GM18520 (cell line): ENCODE results near the gene CLIP3.
"Not testable (repeated sequence)": the region's sequence is repeated elsewhere in the genome, so short reads cannot be mapped to it uniquely, and the experiment has no call there.

Experiments used
- ATAC-seq: cut with Tn5 transposase; IDR thresholded peaks from one replicate; pipeline ENCODE4 v1.9.1; 2021; ENCODE audit not compliant: unreplicated experiment

Gene CLIP3, protein sequence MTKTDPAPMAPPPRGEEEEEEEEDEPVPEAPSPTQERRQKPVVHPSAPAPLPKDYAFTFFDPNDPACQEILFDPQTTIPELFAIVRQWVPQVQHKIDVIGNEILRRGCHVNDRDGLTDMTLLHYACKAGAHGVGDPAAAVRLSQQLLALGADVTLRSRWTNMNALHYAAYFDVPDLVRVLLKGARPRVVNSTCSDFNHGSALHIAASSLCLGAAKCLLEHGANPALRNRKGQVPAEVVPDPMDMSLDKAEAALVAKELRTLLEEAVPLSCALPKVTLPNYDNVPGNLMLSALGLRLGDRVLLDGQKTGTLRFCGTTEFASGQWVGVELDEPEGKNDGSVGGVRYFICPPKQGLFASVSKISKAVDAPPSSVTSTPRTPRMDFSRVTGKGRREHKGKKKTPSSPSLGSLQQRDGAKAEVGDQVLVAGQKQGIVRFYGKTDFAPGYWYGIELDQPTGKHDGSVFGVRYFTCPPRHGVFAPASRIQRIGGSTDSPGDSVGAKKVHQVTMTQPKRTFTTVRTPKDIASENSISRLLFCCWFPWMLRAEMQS

DNA sequence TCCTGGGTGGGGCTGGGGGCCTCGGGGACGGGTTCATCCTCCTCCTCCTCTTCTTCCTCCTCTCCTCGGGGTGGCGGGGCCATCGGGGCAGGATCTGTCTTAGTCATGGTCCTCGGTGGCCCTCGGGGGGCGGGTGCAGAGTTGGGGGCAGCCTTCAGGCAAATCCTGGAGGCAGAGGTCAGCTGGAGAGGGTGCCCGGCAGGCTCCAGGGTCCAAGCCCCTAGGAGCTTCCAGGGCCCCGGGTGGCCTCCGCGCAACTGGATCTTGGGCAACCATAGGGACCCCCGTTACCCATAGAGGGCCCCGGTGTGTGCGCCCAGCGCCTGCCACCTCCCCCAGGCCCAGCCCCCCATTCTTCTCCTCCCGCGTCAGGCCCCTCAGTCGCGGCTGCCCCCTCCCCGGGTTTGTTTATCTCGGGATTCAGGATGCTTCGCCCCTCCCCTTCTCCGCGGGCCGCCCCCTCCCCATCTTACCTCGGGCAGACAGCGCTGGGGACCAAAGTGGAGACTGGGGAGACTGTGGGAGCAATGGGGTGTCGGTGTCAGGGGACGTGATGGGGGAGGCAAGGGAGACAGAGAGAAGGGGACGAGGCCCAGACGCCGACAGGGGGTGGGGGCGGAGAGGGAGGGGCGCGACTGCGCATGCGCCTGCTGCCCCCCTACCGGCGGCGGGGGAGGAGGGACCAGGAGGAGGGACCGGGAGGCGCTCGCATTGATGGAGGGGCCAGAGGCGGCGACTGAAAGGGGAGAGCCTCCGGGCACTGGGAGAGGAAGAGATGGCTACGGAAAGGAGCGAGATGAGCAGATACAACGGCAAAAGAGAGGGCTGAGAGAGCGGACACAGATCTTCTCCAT, at the start of gene CLIP3:
CLIP3 (minus strand) TSS at position 623 of the 854 bp plus-strand sequence; CDS start at position 107, 516 bp downstream.
- ATAC-seq: no peak

- no peak for ATAC-seq
Observed at GRCh38 chr19:36081894-36082293, 49.2 kb upstream of the CLIP3 start.

GRCh38 chr19:36081385-36081784, 48.7 kb upstream of the CLIP3 start:
- no peak for ATAC-seq

DNA sequence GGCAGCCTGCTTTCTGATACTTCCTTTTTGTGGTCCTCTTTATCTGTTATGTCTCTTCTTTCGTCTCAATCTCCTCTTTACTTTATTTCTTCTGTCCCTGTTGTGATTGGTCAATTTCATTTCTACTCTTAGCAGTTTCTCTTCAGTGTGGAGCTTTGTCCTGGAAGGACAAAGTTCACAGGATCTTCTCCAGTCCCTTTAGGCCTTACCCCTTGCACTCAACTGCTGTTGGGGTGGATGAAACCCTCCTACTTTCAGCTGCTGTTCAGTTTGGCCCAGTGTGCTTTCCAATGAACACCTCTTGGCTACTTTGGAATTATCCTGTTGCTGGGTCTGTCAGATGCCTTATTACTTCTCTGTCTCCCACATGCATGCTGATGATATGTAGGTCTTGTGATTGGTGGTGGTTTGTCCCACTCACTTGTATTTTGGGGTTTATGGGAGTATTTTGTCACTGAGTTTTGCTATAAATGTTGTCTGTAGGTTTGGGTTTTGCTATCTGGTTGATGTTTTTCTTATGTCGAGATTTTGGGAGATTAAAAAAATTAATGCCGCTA, 46.8 kb upstream of the CLIP3 start:
- ATAC-seq: no peak

DNA sequence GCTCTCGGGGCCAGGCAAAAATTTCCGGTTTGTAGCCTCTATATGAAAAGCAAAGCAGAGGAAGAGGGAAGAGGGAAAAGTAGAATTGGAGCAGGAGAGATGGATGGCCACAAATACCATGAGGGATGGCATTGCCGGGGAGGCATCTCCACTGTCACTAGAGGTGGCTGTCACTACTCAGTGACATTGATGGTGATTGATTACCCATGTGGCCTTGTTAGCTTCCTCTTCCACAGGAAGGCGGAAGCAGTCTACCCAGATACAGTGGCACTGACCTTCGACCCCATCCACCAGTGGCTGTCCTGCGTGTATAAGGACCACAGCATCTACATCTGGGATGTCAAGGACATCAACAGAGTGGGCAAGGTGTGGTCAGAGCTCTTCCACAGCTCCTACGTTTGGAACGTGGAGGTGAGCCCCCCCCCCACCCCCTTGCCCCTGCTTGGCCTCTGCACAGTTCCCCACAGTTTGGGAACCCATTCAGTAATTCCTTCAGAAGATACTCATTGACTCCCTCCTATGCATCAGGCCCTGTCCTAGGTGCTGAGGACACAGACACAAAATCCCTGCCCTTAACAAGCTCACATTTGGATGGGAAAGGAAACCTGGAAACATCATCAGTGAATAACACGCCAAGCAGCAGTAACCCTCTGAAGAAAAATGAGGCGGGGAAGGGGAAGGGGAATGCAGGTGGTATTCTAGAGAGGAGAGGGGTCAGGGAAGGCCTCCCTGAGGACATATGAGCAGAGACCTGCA, 40.6 kb upstream of the CLIP3 start:
- no peak for ATAC-seq

DNA sequence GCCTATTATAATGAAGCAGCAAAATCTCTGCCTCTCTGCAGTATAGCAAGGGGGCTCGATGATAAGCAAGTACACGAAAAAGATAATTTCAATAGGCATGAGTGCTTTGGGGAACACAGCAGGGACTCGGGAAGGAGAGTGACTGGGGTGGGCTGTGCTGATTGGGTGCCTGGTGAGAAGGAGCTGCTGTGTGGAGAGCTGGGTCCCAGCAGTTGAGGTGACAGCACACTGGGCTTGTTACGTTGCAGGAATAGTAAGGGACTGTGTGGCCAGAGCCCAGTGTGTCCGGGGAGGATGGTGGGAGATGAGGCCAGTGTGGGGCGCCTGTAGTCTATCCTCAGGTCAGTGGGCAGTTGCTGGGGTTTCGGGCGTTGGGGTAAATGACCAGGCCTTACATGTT, 39.4 kb upstream of the CLIP3 start:
- ATAC-seq: no peak

DNA sequence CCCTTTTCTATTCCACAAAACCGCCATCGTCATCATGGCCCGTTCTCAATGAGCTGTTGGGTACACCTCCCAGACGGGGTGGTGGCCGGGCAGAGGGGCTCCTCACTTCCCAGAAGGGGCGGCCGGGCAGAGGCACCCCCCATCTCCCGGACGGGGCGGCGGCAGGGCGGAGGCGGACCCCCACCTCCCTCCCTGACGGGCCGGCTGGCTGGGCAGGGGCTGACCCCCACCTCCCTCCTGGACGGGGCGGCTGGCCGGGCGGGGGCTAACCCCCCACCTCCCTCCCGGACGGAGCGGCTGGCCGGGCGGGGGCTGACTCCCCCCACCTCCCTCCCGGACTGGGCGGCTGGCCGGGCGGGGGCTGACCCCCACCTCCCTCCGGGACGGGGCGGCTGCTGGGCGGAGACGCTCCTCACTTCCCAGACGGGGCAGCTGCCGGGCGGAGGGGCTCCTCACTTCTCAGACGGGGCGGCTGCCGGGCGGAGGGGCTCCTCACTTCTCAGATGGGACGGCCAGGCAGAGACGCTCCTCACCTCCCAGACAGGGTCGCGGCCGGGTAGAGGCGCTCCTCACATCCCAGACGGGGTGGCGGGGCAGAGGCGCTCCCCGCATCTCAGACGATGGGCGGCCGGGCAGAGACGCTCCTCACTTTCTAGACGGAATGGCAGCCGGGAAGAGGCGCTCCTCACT, 36.3 kb upstream of the CLIP3 start:
- not testable (repeated sequence) for ATAC-seq

GRCh38 chr19:36067681-36068080, 35.0 kb upstream of the CLIP3 start:
- ATAC-seq: no peak

- ATAC-seq: no peak
Observed at GRCh38 chr19:36064826-36065225, 32.2 kb upstream of the CLIP3 start.

DNA sequence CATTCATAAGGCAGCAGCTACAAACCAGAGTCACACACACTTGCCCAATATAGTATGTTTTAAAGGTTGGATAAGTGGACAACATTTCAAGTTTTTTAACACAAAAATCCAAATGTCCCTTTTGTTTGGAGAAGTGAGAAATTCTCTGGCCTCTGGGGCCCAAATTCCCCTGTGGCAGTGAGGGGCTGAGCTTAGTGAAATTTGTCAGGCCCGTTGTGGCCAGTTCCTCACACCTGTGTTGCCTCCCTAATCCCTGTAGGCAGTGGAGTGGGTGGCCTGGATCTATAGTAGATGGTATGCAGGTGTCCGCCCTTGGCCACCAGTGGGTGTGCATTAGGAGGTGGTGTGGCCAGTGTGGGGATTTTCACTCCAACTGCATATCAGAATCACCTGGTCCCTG, 28.7 kb upstream of the CLIP3 start:
- ATAC-seq: no peak

DNA sequence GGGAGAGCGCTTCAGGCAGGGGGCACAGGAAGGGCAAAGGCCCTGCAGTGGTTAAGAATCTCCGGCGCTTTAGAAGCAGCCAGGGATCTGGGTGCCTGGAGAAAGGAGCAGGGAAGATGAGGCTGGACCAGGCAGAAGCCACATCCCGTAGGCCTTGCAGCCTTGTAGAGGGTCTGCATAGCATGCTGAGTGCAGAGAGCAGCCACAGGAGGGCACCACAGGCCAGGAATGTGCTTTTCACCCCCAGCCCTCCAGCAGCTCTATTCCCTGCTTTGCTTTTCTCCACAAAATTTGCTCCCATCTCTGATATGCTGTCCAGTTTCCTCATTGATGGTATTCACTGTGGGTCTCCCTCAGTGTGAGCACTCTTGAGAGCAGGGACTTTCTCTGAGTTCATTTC, 27.8 kb upstream of the CLIP3 start:
- no peak for ATAC-seq

DNA sequence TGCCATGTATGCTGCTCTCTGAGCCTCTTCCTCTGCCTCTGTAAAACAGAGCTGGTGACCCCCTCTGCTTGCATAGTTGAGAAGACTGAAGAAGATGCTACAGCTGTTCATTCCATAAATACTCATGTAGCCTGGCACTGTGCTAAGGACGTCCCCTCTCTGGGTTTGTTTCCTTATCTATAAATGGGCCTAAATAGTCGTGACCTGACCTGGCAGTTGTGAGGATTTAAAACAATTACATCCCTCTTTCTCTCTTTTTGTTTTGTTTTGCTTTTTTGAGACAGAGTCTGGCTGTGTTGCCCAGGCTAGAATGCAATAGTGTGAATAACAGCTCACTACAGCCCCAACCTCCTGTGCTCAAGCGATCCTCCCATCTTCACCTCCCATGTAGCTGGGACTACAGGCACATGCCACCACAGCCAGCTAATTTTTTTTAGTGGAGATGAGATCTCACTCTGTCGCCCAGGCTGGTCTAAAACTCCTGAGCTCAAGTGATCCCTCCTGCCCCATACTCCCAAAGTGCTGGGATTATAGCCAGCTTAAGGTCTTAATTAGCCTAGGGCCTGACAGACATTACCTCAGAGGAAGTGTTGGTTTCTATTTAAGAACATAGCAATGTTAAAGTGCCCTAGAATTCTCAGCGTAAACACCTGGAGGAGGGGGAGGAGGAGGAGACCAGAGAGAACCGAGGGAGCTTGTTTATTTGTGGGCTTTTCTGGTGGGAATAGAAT, 26.7 kb upstream of the CLIP3 start:
- ATAC-seq: no peak

GRCh38 chr19:36058481-36059179, 26.0 kb upstream of the CLIP3 start:
- ATAC-seq: no peak

GRCh38 chr19:36054733-36055686, 22.3 kb upstream of the CLIP3 start, which contains the start of gene WDR62:
WDR62 (plus strand) TSS chr19:36054897; CDS start chr19:36054972, 75 bp downstream.
- ATAC-seq: peak; percentile 50

DNA sequence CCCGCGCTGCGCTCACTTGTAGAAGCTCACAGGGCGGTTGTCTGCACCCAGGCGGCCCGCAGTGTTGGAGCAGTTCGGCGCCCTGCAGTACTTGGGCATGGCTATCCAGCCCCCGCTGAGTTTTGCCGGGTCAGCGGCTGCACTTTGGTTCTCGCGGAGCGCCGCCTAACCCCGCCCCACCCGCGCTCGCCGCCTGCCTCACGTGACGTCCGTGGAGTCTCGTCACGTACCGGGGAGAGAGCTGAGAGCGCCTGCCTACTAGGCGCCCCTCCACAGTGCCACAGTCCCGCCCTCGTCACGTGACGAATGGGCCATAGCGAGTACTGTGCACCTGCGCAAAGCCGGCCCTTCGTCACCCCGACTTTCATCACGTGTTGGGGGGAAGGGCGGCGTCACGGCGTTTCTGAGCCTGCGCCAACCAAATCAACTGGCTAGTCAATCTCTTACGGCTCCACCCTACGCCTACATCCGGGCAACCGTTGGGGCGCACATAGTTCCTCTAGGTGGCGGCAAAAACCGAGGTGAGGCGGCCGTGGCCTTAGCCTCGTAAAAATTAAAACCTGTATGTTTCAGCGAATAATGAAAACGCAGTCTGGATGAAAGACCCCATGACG, 21.6 kb upstream of the CLIP3 start, which contains the start of gene THAP8:
THAP8 (minus strand) TSS at position 167 of the 614 bp plus-strand sequence; CDS start at position 99, 68 bp downstream.
- ATAC-seq: peak; percentile 75

GRCh38 chr19:36051637-36052036, 19.0 kb upstream of the CLIP3 start:
- ATAC-seq: no peak

- no peak for ATAC-seq
Observed at GRCh38 chr19:36051236-36051635, 18.6 kb upstream of the CLIP3 start.
